Measurements from ENCODE around the gene DICER1.

The DICER1 gene

GRCh38 chr14:95062220-95062619 lies 95.1 kb downstream of the DICER1 start:
- no peak for DNase-seq (ENCODE audit: low read depth in 1 of 2, low spot score in 1 of 2)

- no peak for DNase-seq (ENCODE audit: low read depth in 1 of 2, low spot score in 1 of 2)
These were observed 95.8 kb downstream of the DICER1 start for GRCh38 chr14:95061317-95062093.

GRCh38 chr14:95059126-95059525 lies 98.2 kb downstream of the DICER1 start:
- DNase-seq (ENCODE audit: low read depth in 1 of 2, low spot score in 1 of 2), result no peak

GRCh38 chr14:95058491-95058890 lies 98.8 kb downstream of the DICER1 start:
- DNase-seq (ENCODE audit: low read depth in 1 of 2, low spot score in 1 of 2), result no peak

GRCh38 chr14:95057851-95058250 lies 99.5 kb downstream of the DICER1 start:
- DNase-seq (ENCODE audit: low read depth in 1 of 2, low spot score in 1 of 2), result no peak

- DNase-seq (ENCODE audit: low read depth in 1 of 2, low spot score in 1 of 2), result no peak
These were observed 100.2 kb downstream of the DICER1 start for GRCh38 chr14:95057147-95057546.

GRCh38 chr14:95056476-95056875 lies 100.9 kb downstream of the DICER1 start:
- no peak for DNase-seq (ENCODE audit: low read depth in 1 of 2, low spot score in 1 of 2)

- no peak for DNase-seq (ENCODE audit: low read depth in 1 of 2, low spot score in 1 of 2)
These were observed 102.0 kb downstream of the DICER1 start for GRCh38 chr14:95055318-95055717.

- no peak for DNase-seq (ENCODE audit: low read depth in 1 of 2, low spot score in 1 of 2)
These were observed 102.7 kb downstream of the DICER1 start for GRCh38 chr14:95054346-95055280.

- DNase-seq (ENCODE audit: low read depth in 1 of 2, low spot score in 1 of 2), result no peak
These were observed 105.2 kb downstream of the DICER1 start for GRCh38 chr14:95052016-95052585.

GRCh38 chr14:95049952-95050351 lies 107.4 kb downstream of the DICER1 start:
- no peak for DNase-seq (ENCODE audit: low read depth in 1 of 2, low spot score in 1 of 2)

- DNase-seq (ENCODE audit: low read depth in 1 of 2, low spot score in 1 of 2), result no peak
These were observed 108.5 kb downstream of the DICER1 start for GRCh38 chr14:95048771-95049312.

GRCh38 chr14:95047754-95048153 lies 109.6 kb downstream of the DICER1 start:
- no peak for DNase-seq (ENCODE audit: low read depth in 1 of 2, low spot score in 1 of 2)

GRCh38 chr14:95046711-95047681 lies 110.3 kb downstream of the DICER1 start:
- DNase-seq (ENCODE audit: low read depth in 1 of 2, low spot score in 1 of 2), result no peak

GRCh38 chr14:95045836-95046430 lies 111.4 kb downstream of the DICER1 start:
- no peak for DNase-seq (ENCODE audit: low read depth in 1 of 2, low spot score in 1 of 2)

- no peak for DNase-seq (ENCODE audit: low read depth in 1 of 2, low spot score in 1 of 2)
These were observed 112.1 kb downstream of the DICER1 start for GRCh38 chr14:95045106-95045701.

GRCh38 chr14:95044463-95045105 lies 112.7 kb downstream of the DICER1 start:
- no peak for DNase-seq (ENCODE audit: low read depth in 1 of 2, low spot score in 1 of 2)

- DNase-seq (ENCODE audit: low read depth in 1 of 2, low spot score in 1 of 2), result no peak
These were observed 113.4 kb downstream of the DICER1 start for GRCh38 chr14:95043732-95044462.

Measured in stimulated activated CD4-positive, alpha-beta T cell treated with anti-CD3 and anti-CD28 coated beads, Interleukin-15, amount 100 ng/mL, for 1 hour (primary cell).